ENCODE results near the gene NLRP1. TPM values are rescaled to one million over a fixed set of nuclear protein-coding genes. Genes with fewer than 3 reads are reported as not detected.

Gene NLRP1
- total RNA-seq (36.7 and 42.9 TPM in 2 replicates), polyA plus RNA-seq (54.8 and 64.8 TPM in 2 replicates)

DNA sequence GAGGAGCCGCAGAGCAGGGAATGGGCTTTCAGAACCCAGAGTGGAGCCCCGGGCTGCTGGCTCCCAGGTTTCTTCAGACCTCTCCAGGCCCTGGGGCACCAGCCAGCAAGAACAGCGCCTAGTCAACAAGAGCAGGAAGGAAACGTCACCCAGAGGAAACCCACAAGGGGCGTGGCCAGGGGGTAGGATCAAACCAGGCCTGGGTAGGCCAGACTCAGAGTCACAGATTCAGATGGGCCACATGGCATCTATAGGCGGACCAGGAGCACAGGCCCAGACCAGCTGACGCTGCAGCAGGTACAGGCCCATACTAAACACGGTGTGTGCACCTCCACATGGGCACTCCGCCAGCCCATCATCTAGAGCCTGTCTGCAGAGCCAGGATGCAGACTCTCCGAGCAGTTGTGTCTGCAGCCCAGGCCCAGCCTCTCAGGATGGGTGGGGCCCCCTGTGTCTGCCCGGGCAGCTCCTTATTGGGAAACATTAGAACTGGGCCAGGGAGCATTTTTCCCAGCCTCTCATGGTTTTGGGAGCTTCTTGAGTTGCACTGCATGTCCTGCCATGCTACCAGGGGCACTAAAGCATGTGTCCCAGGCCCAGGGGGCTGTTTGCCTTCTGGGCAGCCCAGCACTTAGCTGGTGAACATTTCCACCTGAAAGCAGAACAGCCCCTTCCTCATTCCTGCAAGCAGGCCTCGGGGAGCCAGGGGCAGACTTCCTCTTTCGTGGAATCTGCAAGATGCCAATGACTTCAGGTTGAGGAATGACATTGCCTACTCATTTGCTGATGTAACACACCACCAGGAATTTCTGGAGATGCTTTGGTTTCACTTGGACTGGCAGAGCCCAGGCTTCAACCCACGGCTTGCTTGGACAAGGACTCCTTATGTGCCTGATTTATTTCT, at the start of gene NLRP1:
TSS of gene NLRP1 (minus strand) at position 127 of the 904 bp plus-strand sequence. CDS start 552 bp downstream, outside the sequence.
- WGBS (ENCODE audit: low lambda C conversion rate, missing lambda C conversion rate), result 66% methylated on average over 14 of the region's 14 CpGs
- Histone ChIP-seq H3K9me3 (ENCODE audit: low read depth) (no peaks in the 10 kb centered on the region), H3K4me1 (ENCODE audit: insufficient read depth) (no peaks in the 10 kb centered on the region), H4K20me1 (ENCODE audit: insufficient read depth, poor library complexity, severe bottlenecking) (no peaks in the 10 kb centered on the region), H3K79me2 (no peaks in the 10 kb centered on the region), H2AFZ (no peak within 1 kb of the TSS), H3K9me2 (replicated peaks; ENCODE audit: insufficient read depth) (no peaks in the 10 kb centered on the region), H3K36me3 (replicated peaks; ENCODE audit: insufficient read depth, low read depth) (no peaks in the 10 kb centered on the region), H3K27ac (no peak within 1 kb of the TSS), H3K27me3 (no peaks in the 10 kb centered on the region), H3K4me2 (no peak within 1 kb of the TSS), H3K4me3 (no peak within 1 kb of the TSS)
- peak; percentile 28 for DNase-seq (ENCODE audit: low spot score)
- TF ChIP-seq EZH2 (IDR thresholded peaks at IDR 0.05; ENCODE audit: borderline replicate concordance) (no peak), EZH2phosphoT487 (IDR thresholded peaks at IDR 0.05; ENCODE audit: low read depth, severe bottlenecking, unreplicated experiment) (no peak)
- TF ChIP-seq, protein P1, sequence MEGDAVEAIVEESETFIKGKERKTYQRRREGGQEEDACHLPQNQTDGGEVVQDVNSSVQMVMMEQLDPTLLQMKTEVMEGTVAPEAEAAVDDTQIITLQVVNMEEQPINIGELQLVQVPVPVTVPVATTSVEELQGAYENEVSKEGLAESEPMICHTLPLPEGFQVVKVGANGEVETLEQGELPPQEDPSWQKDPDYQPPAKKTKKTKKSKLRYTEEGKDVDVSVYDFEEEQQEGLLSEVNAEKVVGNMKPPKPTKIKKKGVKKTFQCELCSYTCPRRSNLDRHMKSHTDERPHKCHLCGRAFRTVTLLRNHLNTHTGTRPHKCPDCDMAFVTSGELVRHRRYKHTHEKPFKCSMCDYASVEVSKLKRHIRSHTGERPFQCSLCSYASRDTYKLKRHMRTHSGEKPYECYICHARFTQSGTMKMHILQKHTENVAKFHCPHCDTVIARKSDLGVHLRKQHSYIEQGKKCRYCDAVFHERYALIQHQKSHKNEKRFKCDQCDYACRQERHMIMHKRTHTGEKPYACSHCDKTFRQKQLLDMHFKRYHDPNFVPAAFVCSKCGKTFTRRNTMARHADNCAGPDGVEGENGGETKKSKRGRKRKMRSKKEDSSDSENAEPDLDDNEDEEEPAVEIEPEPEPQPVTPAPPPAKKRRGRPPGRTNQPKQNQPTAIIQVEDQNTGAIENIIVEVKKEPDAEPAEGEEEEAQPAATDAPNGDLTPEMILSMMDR (IDR thresholded peaks at IDR 0.05; ENCODE audit: poor library complexity), result no peak

DNA sequence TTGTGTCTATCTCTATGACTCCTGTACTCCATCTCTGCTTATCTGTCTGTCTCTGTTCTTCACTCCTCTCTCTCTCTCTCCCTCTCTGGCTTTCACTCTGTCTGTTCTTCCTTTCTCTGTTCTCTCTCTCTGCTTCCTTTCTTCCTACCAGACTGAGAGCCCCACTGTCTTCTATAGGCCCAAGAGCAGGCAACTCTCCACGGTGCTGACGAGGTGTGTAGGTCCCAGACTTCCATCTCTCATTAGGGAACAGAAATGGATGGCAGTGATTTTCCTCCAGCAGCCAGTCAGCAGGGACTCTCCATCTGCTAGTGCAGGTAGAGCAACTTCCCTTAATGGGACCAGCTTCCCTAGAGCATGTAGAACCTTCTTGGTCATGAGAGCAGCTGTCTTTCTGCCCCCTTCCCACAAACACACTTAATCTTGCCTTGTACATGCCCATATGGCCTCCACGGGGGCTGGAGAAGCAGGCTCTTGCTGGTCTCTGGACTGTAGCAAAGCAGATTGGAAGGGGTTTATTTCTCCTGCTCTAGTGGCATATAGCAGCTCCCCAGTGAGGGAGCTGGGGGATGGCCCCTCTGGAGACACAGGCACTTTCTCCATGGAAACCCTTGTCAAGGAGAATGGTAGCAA, 47.8 kb upstream of the NLRP1 start:
- H3K27ac ChIP-seq, result no peak overlapping the region
- DNase-seq (ENCODE audit: low spot score), result no peak
- H3K4me3 ChIP-seq, result no peak overlapping the region
- H3K36me3 ChIP-seq (replicated peaks; ENCODE audit: insufficient read depth, low read depth), result no peaks in the 10 kb centered on the region
- H3K4me1 ChIP-seq (ENCODE audit: insufficient read depth), result no peaks in the 10 kb centered on the region
- H2AFZ ChIP-seq, result no peak overlapping the region
- no peaks in the 10 kb centered on the region for H3K79me2 ChIP-seq
- no peaks in the 10 kb centered on the region for H3K9me2 ChIP-seq (replicated peaks; ENCODE audit: insufficient read depth)
- no peaks in the 10 kb centered on the region for H4K20me1 ChIP-seq (ENCODE audit: insufficient read depth, poor library complexity, severe bottlenecking)
- H3K27me3 ChIP-seq, result peaks cover 7% of the 10 kb centered on the region
- H3K4me2 ChIP-seq, result no peak overlapping the region
- 46% methylated on average over 3 of the region's 3 CpGs for WGBS (ENCODE audit: low lambda C conversion rate, missing lambda C conversion rate)
- TF ChIP-seq, protein P1 (IDR thresholded peaks at IDR 0.05; ENCODE audit: poor library complexity), result no peak
- H3K9me3 ChIP-seq (ENCODE audit: low read depth), result no peaks in the 10 kb centered on the region

DNA sequence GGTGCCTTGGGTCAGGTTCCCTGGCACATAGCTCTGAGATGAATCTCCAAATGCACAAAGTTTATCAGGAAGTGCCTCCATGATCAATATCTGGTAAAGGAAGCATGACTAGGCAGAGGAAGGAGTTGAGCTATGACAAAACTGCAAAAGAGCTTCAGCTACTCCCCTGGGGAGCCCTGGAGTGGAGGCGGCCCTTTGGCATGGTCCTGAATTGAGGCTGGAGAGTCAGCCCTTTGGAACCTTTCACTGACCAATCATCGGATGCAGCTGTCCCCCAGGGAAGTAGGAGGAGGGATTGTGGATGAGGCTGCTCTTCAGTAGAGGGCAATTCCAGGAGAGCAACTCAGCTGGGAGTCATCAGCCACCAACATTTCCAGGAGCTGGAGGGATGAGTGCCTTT, 46.1 kb upstream of the NLRP1 start:
- WGBS (ENCODE audit: low lambda C conversion rate, missing lambda C conversion rate), result 78% methylated on average over 2 of the region's 2 CpGs
- H3K4me2 ChIP-seq, result no peak overlapping the region
- no peak for DNase-seq (ENCODE audit: low spot score)
- H3K27me3 ChIP-seq, result peaks cover 7% of the 10 kb centered on the region
- H4K20me1 ChIP-seq (ENCODE audit: insufficient read depth, poor library complexity, severe bottlenecking), result no peaks in the 10 kb centered on the region
- no peak overlapping the region for H2AFZ ChIP-seq
- H3K4me3 ChIP-seq, result no peak overlapping the region
- H3K27ac ChIP-seq, result no peak overlapping the region
- H3K9me2 ChIP-seq (replicated peaks; ENCODE audit: insufficient read depth), result no peaks in the 10 kb centered on the region
- H3K79me2 ChIP-seq, result no peaks in the 10 kb centered on the region
- TF ChIP-seq, protein P1 (IDR thresholded peaks at IDR 0.05; ENCODE audit: poor library complexity), result no peak
- TF ChIP-seq EZH2phosphoT487 (IDR thresholded peaks at IDR 0.05; ENCODE audit: low read depth, severe bottlenecking, unreplicated experiment) (no peak), EZH2 (IDR thresholded peaks at IDR 0.05; ENCODE audit: borderline replicate concordance) (no peak)
- no peaks in the 10 kb centered on the region for H3K36me3 ChIP-seq (replicated peaks; ENCODE audit: insufficient read depth, low read depth)
- H3K9me3 ChIP-seq (ENCODE audit: low read depth), result no peaks in the 10 kb centered on the region
- no peaks in the 10 kb centered on the region for H3K4me1 ChIP-seq (ENCODE audit: insufficient read depth)
